HUES64 (cell line): ENCODE data around the gene CDHR5.

Experiments used
- H3K27ac ChIP-seq: 2 replicates; pipeline ENCODE4 v1.7.0; 2013; ENCODE audit warnings: low read depth, low read length, inconsistent platforms
- H3K27me3 ChIP-seq: 2 replicates; pipeline ENCODE4 v1.6.1; 2013; ENCODE audit warnings: mild to moderate bottlenecking, low read length; ENCODE audit not compliant: insufficient read depth
- H3K36me3 ChIP-seq: 2 replicates; pipeline ENCODE4 v1.6.1; 2013; ENCODE audit warnings: mild to moderate bottlenecking, low read length; ENCODE audit not compliant: insufficient read depth
- H3K4me1 ChIP-seq: 2 replicates; pipeline ENCODE4 v1.6.1; 2013; ENCODE audit warnings: mild to moderate bottlenecking, low read length, moderate library complexity; ENCODE audit not compliant: insufficient read depth
- H3K4me3 ChIP-seq: 2 replicates; pipeline ENCODE4 v1.5.1; 2013; ENCODE audit warnings: mild to moderate bottlenecking, low read length, moderate library complexity
- H3K9ac ChIP-seq: 2 replicates; pipeline ENCODE4 v1.6.1; 2013; ENCODE audit warnings: mild to moderate bottlenecking, low read depth, low read length
- H3K9me3 ChIP-seq: 2 replicates; pipeline ENCODE4 v1.6.1; 2013; ENCODE audit warnings: low read depth, low read length; ENCODE audit not compliant: insufficient read depth
- WGBS: fragments of 150-250, 120-280 bp; methylation state at CpG from one replicate; pipeline ENCODE4 v1.1.7; 2013; ENCODE audit warnings: missing lambda C conversion rate; 5-methylcytosine and 5-hydroxymethylcytosine counted together

CDHR5 gene

DNA sequence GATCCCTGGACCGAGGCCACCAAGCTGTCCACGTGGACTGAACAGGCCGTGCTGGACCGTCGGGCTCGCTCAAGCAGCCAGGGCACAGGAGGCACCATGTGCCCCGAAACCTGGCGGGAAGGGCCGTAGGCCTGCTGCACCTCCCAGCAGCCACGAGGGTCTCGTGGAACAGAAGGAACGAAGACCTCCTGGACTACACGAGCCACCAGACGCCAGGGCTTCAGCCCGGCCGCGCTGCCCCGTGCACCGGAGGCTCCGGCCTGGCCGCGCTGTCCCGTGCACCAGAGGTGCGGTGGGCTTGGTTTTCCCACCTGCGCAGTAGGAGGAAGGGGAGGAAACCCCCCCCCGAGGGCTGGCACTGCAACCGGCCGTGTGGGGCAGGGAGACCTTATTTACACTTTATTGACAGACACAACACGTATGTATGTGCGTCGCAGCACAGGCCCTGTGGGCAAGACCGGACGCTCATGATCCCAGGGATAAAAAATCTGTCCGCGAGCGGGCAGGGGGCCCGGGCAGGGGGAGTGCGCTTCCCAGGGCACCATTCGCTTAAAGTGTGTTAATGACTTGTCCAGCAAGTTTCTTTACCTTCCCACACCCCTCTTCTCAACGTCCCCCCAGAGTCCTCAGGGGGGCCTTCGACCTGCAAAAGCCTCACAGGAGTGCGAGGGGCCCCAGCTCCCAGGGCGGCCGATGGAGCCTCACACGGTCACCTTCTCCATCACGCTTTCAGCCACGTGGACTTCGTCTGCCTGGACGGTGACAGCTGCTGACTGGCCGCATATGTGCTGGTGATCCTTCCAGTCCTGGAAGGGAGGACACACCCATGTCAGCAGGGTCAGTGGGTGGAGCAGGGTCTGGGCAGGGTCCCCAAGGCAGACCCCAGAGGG, 19.3 kb upstream of the CDHR5 start:
- Histone ChIP-seq H3K36me3 (peaks cover 13% of the 10 kb centered on the region), H3K9ac (no peak overlapping the region), H3K4me1 (peaks cover 8% of the 10 kb centered on the region), H3K27me3 (peaks cover 19% of the 10 kb centered on the region), H3K9me3 (no peaks in the 10 kb centered on the region), H3K27ac (no peak overlapping the region), H3K4me3 (no peak overlapping the region)
- 94% methylated on average over 50 of the region's 50 CpGs for WGBS

DNA sequence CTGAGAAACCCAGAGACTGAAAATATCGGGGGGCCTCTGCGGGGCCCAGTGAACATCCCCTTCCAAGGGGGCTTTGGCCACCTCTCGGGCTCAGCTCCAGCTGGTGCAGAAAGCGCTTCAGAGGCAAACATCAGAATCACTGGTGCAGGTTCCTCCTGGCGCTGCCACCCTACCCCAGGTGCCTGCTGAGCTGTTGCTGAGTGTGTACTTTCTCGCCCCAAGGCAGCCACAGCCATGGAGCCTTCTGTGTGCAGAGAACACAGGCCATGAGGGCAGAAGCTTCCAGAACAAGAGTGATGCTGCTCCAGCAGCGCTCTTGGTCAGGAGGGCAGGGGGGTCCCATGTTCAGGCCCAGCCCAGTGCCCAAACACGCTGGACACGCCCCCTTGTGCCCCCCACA, 18.6 kb upstream of the CDHR5 start:
- no peak overlapping the region for H3K27ac ChIP-seq
- H3K27me3 ChIP-seq = peaks cover 27% of the 10 kb centered on the region
- H3K36me3 ChIP-seq = peaks cover 13% of the 10 kb centered on the region
- H3K4me3 ChIP-seq = no peak overlapping the region
- H3K9ac ChIP-seq = no peak overlapping the region
- WGBS = 95% methylated on average over 9 of the region's 9 CpGs
- H3K9me3 ChIP-seq = no peaks in the 10 kb centered on the region
- H3K4me1 ChIP-seq = peaks cover 15% of the 10 kb centered on the region

DNA sequence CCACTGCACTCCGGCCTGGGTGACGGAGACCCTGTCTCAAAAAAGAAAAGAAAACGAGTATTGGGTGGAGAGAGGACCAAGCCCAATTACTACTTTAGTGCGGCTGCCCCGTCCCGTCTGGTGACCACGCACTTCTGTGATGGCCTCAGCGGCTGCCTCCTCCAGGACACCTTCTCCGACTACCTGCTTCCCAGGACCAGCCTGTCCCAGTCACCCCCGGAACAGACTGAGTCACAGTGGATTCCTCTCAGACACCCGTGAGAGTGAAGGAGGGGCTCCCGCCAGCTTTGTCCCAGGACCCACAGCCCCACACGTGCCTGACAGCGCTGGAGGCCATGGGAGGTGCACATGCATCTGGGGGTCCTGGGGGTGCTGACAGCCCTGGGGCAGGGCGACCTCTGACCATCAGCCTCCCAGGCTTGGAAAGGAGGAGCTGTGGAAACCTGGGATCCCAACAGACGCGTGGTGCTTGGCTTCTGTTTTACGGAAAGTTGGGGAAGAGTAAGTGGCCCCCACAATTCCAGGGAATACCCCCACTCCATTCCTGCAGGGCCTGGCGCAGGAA, 17.1 kb upstream of the CDHR5 start:
- peaks cover 13% of the 10 kb centered on the region for H3K36me3 ChIP-seq
- 91% methylated on average over 19 of the region's 19 CpGs for WGBS
- no peak overlapping the region for H3K9ac ChIP-seq
- H3K27me3 ChIP-seq = peaks cover 41% of the 10 kb centered on the region
- no peak overlapping the region for H3K4me3 ChIP-seq
- H3K27ac ChIP-seq = no peak overlapping the region
- no peaks in the 10 kb centered on the region for H3K9me3 ChIP-seq
- peaks cover 22% of the 10 kb centered on the region for H3K4me1 ChIP-seq

DNA sequence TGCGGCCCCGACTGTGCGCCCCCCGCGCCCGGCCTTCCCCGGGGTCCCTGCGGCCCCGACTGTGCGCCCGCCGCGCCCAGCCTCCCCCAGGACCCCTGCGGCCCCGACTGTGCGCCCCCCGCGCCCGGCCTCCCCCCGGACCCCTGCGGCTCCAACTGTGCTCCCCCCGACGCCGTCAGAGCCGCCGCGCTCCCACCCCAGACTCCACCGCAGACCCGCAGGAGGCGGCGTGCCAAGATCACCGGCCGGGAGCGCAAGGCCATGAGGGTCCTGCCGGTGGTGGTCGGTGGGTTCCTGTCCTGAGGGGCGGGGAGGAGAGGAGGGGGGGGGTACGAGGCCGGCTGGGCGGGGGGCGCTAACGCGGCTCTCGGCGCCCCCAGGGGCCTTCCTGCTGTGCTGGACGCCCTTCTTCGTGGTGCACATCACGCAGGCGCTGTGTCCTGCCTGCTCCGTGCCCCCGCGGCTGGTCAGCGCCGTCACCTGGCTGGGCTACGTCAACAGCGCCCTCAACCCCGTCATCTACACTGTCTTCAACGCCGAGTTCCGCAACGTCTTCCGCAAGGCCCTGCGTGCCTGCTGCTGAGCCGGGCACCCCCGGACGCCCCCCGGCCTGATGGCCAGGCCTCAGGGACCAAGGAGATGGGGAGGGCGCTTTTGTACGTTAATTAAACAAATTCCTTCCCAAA, 15.4 kb upstream of the CDHR5 start:
- Histone ChIP-seq H3K27me3 (peaks cover 56% of the 10 kb centered on the region), H3K4me3 (peak overlapping the region; percentile 4), H3K4me1 (peaks cover 25% of the 10 kb centered on the region), H3K27ac (no peak overlapping the region), H3K36me3 (peaks cover 13% of the 10 kb centered on the region), H3K9ac (no peak overlapping the region), H3K9me3 (no peaks in the 10 kb centered on the region)
- 18% methylated on average over 48 of the region's 69 CpGs for WGBS

DNA sequence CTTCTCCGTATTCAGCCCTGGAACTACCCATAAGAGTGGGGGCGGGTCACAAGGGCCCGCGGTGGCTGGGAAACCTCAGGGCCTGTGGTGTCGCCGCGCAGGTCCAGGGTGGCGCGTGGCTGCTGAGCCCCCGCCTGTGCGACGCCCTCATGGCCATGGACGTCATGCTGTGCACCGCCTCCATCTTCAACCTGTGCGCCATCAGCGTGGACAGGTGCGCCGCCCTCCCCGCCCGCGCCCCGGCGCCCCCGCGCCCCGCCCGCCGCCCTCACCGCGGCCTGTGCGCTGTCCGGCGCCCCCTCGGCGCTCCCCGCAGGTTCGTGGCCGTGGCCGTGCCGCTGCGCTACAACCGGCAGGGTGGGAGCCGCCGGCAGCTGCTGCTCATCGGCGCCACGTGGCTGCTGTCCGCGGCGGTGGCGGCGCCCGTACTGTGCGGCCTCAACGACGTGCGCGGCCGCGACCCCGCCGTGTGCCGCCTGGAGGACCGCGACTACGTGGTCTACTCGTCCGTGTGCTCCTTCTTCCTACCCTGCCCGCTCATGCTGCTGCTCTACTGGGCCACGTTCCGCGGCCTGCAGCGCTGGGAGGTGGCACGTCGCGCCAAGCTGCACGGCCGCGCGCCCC, 14.7 kb upstream of the CDHR5 start:
- Histone ChIP-seq H3K4me1 (peaks cover 25% of the 10 kb centered on the region), H3K9me3 (no peaks in the 10 kb centered on the region), H3K9ac (peak overlapping the region; percentile 77), H3K36me3 (peaks cover 11% of the 10 kb centered on the region), H3K27ac (peak overlapping the region; percentile 86), H3K4me3 (peak overlapping the region; percentile 57), H3K27me3 (peaks cover 62% of the 10 kb centered on the region)
- 3% methylated on average over 78 of the region's 80 CpGs for WGBS

DNA sequence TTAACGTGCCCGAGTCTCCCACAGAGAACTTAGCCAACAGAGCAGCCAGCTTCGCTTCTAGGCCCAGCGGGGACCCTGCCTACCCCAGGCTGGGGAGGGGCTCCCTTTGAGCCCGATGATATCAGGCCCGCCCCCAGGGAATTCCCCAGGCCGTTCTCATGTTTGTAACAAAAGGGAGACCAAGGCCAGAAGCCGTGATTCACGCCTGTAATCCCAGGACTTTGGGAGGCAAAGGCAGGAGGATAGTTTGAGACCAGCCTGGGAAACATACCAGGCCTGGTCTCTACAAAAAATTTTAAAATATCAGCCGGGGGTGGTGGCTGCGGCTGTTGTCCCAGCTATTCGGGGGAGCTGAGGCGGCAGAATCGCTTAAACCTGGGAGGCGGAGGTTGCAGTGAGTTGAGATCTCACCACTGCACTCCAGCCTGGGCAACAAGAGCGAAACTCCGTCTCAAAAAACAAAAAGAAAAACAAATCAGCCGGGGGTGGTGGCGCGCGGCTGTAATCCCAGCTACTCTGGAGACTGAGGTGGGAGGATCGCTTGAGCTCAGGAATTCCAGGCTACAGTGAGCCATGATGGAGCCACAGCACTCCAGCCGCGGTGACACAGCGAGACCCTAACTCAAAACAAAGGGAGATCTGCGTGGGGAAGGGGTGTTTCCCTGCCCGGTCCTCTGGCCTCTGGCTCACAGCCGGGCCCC, 14.0 kb upstream of the CDHR5 start:
- H3K4me1 ChIP-seq = peaks cover 25% of the 10 kb centered on the region
- peak overlapping the region; percentile 86 for H3K27ac ChIP-seq
- H3K4me3 ChIP-seq = peak overlapping the region; percentile 57
- H3K9me3 ChIP-seq = no peaks in the 10 kb centered on the region
- 2% methylated on average over 28 of the region's 28 CpGs for WGBS
- peaks cover 62% of the 10 kb centered on the region for H3K27me3 ChIP-seq
- H3K9ac ChIP-seq = peak overlapping the region; percentile 77
- H3K36me3 ChIP-seq = peaks cover 4% of the 10 kb centered on the region; the same call in 1 of the 2 replicates

DNA sequence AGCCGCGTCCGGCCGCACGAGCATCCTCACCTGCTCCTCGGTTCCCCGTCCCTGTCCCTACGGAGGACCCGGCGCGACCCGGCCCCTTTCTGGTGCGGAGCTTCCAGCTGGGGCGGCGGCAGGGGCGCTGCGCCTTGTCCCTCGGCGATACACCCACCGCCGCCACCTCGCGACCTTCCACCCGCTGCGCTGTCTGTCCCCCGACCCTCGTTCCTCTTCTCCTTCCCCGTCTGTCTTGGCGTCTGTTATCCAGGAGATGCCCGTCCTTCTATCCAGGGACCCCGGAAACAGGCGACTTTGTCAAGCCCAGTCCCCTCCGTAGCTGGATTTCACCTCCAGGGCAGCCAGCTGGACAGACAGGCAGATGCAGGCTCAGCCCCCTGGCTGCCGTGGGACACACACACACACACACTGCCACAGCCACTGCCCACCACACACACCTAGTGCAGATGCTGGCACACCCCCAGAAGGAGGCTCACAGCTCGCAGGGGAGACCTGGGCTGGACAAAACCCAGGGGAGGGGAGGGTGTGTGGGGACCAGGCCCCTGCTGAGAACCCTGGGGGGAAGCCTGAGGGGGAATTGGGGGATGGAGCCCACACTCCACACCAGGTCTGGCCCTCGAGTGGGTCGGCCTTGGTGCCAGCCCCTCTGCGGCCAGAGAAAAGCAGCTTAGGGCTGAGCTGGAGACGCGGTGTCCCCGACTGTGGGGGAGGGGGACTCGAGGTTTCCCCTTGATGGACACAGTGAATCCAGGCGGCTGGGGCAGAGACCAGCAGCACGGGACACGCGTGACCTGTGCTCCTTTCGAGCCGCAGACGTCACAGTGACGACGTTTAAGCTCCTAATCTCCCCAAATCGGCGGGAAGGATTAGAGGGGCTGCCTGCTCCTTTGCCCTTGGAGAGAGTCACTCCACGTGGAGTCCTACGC, 13.1 kb upstream of the CDHR5 start:
- 2% methylated on average over 53 of the region's 55 CpGs for WGBS
- H3K4me1 ChIP-seq = peaks cover 25% of the 10 kb centered on the region
- peaks cover 62% of the 10 kb centered on the region for H3K27me3 ChIP-seq
- H3K4me3 ChIP-seq = peak overlapping the region; percentile 57
- H3K9me3 ChIP-seq = no peaks in the 10 kb centered on the region
- H3K36me3 ChIP-seq = no peaks in the 10 kb centered on the region
- peak overlapping the region; percentile 86; the same call in 1 of the 2 replicates for H3K27ac ChIP-seq
- H3K9ac ChIP-seq = peak overlapping the region; percentile 77

DNA sequence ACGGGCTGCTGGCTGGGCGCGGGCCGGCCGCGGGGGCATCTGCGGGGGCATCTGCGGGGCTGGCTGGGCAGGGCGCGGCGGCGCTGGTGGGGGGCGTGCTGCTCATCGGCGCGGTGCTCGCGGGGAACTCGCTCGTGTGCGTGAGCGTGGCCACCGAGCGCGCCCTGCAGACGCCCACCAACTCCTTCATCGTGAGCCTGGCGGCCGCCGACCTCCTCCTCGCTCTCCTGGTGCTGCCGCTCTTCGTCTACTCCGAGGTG, 12.5 kb upstream of the CDHR5 start:
- Histone ChIP-seq H3K4me1 (peaks cover 25% of the 10 kb centered on the region), H3K27me3 (peaks cover 62% of the 10 kb centered on the region), H3K36me3 (no peaks in the 10 kb centered on the region), H3K4me3 (peak overlapping the region; percentile 57), H3K9me3 (no peaks in the 10 kb centered on the region), H3K9ac (peak overlapping the region; percentile 77), H3K27ac (no peak overlapping the region)
- WGBS = 1% methylated on average over 34 of the region's 34 CpGs

DNA sequence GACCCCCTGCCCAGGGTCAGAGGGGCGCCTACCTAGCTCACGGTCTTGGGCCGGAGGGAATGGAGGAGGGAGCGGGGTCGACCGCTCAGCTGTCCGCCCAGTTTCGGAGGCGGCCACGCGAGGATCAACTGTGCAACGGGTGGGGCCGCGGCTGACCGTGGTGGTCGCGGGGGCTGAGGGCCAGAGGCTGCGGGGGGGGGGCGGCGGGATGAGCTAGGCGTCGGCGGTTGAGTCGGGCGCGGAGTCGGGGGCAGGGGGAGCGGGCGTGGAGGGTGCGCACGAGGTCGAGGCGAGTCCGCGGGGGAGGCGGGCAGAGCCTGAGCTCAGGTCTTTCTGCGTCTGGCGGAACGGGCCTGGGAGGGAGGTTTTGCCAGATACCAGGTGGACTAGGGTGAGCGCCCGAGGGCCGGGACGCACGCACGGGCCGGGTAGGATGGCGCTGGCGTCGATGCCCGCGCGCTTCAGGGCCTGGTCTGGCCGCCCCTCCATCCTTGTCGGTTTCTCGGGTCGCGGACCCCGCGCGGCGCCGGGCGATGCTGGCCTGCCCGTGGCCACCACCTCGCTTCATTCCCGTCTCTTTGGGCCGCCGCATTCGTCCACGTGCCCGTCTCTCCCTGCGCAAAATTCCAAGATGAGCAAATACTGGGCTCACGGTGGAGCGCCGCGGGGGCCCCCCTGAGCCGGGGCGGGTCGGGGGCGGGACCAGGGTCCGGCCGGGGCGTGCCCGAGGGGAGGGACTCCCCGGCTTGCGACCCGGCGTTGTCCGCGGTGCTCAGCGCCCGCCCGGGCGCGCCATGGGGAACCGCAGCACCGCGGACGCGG, 12.0 kb upstream of the CDHR5 start, which contains the start of gene DRD4:
TSS of gene DRD4 (plus strand) at position 759 of the 822 bp plus-strand sequence. CDS start at position 795, 36 bp downstream.
- peak within 1 kb of the TSS; percentile 57 for H3K4me3 ChIP-seq
- H3K27me3 ChIP-seq = peaks cover 62% of the 10 kb centered on the region

More for the DNA sequence above, 12.0 kb upstream of the CDHR5 start, which contains the start of gene DRD4:
- Histone ChIP-seq H3K9ac (peak within 1 kb of the TSS; percentile 77), H3K27ac (peak within 1 kb of the TSS; percentile 86; the same call in 1 of the 2 replicates), H3K9me3 (no peaks in the 10 kb centered on the region), H3K4me1 (peaks cover 25% of the 10 kb centered on the region), H3K36me3 (no peaks in the 10 kb centered on the region)
- WGBS = 13% methylated on average over 100 of the region's 100 CpGs
